Stimulated activated CD8-positive, alpha-beta memory T cell treated with anti-CD3 and anti-CD28 coated beads, Interleukin-7, amount 100 ng/mL, for 4 hours (primary cell): Measurements from ENCODE around the gene SAMD10.
"Not testable (repeated sequence)": the region's sequence is repeated elsewhere in the genome, so short reads cannot be mapped to it uniquely, and the experiment has no call there.

Experiments used
- DNase-seq, 2 donors: peaks; one replicate each; pipeline ENCODE4 v3.0.0-alpha.2; 2020; ENCODE audit warnings: low read depth in 2 of 2

The SAMD10 gene

DNA sequence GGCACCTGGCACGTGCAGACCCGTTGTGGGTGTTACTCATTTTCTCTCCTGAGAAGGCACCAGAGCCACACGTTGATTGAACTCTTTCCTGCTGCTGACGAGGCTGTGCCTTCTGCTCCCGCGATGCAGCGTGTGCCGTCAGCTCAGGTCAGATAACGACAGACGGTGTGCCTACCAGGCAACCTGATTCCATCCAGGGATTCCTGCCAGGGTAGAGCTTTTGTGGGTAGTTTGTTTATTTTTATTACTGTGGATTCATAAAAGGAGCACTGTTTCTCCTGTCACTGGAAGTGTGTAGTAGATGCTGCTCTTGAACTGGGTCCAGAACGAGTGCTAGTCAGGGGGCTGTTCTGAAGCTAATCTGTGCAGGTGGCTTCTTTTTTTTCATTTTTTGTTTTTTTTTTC, 22.2 kb upstream of the SAMD10 start:
- DNase-seq, result no peak

DNA sequence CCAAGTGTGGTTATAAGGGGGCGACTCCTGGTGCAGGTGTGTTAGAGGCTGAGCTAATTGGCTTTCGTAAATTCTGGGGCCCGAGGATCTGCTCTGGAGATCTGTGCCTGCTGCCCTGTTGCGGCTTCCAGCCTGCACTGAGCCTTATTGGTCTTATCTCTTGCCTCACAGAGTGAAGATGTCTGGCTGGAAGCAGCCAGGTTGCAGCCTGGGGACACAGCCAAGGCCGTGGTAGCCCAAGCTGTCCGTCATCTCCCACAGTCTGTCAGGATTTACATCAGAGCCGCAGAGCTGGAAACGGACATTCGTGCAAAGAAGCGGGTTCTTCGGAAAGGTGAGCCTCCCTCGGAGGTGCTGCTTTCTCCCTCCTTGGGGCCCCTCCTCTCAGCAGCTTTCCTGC, 21.5 kb upstream of the SAMD10 start:
- no peak for DNase-seq

DNA sequence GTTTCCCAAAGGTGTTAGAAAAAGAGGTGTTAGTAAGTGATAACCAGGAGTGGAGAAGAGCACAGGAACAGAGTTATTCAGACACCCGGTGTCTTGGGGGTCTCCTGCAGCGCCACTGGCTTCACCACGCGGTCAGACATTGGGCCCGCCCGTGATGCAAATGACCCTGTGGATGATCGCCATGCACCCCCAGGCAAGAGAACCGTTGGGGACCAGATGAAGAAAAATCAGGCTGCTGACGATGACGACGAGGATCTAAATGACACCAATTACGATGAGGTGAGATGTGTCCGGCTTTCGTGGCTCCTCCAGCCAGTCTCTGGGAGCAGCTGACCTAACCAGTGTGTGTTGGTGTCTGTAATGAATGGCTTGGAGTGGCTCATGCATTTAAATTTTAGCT, 3.5 kb upstream of the SAMD10 start:
- DNase-seq, result no peak

DNA sequence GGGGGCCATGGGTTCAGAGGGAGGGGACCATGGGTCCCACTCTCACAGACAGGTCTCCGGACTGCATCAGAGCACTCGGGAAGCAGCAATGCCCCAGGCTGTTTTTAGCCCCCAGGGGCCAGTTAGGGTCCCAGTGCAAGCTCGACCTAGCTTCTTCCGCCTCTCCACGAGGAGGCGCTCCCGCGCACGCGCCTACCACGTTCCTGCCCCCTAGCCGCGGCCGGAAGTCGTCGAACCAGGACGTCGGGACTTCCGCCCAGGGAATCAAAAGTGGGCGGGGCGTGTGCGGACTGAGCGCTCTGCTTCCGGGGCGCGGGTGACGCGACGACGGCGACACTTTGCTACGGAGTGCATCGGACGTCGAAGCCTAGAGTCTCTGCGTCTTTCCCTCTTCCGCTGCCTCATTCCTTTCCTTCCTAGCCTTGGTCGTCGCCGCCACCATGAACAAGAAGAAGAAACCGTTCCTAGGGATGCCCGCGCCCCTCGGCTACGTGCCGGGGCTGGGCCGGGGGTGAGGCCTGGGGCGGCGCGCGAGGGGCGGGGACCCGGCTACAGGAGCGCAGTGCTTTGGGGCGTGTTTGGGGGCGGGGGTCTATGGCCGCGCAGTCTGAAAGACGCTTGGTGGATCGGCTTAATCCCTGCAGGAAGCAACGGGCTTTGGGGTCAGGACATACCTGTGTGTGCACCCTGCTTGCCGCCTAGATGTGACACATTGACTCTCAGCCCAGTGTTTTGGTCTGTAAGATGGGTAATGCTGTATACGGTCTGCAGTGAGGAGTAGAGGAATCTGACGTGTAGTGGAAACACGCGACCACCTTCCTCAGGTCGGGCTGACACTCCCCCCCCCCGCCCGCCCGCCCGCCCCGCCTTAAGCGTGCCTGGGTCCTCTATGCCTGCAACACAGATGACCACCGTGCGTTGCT, 1.6 kb upstream of the SAMD10 start, which contains the start of gene PRPF6:
TSS of gene PRPF6 (plus strand) at position 327 of the 923 bp plus-strand sequence. CDS start at position 441, 114 bp downstream.
- DNase-seq, result peak; percentile 89 to 93

DNA sequence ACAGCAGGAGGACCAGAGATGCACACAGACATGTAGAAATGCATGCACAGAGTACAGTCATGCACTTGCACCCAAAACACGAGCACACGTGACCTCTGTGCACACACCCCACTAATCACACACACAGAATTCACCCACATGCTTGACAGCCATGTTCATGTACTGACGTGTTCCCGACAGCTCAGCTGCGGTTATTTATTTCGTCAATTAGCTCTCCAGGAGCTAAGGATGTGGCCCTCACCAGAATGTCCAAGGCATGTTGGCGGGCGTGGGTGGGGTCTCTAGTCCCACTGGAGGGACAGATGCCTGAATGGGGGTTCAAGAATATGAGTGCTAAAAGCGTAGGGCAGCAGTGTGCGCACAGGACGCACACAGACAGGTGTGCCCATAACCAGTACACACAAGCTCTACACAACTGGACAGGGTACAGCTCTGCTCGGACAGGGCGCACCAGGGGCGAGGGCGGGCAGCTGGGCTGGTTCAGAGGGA, 919 bp upstream of the SAMD10 start:
- no peak for DNase-seq

DNA sequence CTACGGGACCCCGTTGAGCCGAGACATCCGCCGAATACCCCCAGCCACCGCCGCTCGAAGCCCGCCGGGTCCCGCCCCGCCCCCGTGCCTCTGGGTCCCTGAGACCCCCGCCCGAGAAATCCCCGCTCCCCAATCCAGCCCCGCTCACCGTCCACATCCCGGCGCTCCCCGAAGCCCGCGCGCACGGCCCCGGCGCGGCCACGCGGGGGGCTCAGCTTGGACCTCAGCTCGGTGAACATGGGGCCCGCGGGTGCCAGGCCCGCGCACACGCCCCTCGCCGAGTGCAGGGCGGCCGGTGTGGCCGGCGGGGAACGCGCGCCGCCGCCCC, 249 bp downstream of the SAMD10 start:
- DNase-seq, result no peak

DNA sequence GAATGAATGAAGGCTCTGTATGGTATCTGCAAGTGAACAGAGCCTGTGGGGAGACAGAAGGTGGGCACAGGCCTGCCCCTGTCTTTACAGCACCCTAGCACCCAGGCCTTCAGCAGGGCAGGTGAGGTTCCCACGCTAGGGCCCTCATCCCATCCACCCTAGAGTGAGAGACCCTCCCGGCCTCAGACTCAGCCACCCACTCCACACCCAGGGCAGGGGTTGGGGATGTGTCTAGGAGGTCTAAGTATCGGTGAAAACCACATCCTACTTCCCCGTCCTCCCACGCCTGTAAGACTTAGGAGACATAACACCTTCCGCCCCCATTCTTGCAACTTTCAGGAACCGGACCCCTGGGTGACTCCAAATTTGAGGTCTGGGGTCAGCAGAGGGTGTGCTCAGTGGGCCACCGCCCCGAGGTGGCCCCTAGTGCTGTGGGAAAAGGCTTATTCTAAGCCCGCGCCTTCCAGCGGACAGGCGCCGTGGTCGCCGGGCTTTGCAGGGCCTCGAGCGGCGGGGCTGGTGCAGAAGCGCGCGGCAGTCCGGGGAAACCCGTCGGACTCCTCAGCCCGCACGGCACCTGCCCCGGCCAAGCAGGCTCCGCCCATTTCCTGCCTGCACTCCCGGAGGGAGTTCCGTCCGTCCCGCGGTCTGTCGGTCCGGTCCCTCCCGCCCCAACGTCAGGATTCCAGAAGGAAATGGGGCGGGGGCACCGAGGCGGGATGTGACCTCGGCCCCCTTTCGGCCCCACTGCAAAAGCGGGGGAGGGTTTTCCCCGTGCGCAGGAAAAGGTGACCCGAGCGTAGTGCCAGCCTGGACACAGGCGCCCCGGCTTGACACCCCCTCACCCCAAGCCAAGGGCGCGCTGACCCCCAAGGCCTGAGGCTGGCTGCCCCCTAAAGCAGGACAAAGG, 868 bp downstream of the SAMD10 start:
- peak in 1 of 2 donors; percentile 57 for DNase-seq

DNA sequence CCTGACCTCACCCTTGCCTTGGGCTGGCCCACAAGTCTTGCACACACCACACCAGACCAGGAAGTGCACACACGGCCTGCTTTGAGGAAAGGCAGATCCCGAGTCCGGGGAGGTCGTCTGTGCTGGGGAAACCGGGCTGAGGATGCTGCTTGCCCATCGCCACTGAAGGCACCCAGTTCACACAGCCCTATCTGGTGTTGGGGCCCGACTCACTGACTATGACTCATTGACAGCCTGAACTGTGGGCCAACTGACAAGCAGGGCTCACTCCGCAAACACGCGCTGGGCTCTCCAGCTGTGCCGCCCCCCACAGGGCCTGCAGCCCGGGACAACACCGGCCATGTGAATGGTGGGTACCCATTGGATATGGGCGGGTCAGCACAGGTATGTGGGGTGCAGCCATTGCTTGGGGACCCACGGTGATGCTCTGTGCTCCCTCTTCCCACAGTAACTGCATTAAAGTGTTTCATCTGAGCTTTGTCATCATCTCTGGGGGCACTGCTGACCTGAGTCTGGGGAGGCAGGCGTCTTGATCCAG, 1.6 kb downstream of the SAMD10 start:
- DNase-seq, result peak in 1 of 2 donors; percentile 64

DNA sequence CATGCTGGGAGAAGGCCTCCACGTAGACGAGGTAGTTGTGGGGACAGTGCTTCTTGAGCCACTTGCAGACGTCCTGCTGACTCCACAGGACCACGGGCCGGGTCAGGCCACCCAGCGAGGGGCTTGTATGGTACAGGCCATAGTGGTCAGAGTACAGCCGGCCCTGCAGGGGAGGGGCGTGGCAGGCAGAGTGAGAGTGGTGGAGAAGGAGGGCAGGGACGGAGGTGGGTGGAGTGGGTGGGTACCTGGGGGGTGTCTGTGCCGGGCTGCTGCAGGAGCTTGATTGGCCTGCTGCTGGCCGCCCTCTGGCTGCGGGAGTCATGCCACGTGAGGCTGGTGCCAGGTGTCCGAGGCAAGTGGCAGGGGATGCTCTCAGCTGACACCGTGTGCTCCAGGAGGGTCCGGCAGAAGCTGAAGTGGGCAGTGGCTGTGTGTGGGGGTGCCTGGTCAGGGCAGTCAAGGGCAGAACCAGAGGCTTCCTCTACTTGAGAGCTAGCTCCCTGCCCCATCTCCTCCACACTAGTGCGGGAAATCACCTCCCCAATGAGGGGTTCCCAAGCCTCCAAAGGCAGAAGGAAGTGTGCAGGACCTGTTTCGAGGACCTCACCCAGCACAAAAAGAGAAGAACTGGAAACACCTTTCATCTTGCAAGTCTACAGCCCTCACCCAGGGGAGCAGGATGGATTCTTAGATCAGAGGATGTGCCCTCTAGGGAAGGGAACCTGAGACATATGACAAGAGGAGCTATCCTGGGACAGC, 2.3 kb downstream of the SAMD10 start:
- no peak for DNase-seq

DNA sequence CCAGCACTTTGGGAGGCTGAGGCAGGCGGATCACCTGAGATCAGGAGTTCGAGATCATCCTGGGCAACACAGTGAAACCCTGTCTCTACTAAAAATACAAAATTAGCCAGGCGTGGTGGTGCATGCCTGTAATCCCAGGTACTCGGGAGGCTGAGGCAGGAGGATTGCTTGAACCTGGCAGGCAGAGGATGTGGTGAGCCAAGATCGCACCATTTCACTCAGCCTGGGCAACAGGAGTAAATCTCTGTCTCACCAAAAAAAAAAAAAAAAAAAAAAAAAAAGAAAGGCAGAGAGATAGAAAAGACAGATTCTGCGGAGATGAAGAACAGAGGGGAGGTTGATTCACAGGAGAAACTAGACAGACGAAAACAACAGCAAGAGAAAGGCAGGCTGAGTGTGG, 2.9 kb downstream of the SAMD10 start:
- not testable (repeated sequence) for DNase-seq

DNA sequence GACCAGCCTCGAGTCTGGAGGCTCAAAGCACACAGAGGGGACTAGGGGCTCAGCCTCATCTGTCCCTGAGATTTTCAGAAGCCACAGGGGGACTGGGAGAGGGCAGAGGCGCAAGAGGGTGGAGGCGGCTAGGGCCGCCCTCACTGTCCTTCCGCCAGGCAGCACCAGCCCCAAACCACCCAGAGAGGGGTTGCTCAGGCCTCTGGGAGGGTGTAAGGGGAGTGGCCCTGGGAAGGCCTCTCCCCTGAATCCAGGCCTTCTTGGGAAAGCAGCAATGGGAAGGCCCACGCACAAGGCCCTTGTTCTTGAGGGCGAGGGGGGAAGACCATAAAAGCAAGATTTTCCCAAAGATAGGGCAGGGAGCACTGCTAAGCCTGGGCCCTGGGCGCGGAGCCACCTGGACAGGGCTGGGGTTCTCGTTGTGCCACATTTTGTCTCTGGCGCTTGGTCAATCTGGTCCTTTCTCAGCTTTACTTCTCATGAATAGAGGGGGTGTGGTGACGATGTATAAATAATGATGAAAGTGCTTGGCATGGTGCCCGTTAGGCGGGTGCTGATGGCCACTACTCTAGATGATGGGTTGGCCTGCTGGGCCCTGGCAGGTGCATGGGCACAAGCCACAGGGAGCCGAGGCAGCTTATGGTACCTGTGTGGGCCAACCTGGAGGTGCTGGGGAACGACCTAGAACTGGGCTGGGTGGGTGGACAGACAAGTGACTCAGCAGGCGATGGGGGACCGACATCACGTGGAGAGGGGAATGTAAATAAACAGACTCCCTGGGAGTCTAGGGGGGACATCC, 4.8 kb downstream of the SAMD10 start:
- DNase-seq, result no peak

DNA sequence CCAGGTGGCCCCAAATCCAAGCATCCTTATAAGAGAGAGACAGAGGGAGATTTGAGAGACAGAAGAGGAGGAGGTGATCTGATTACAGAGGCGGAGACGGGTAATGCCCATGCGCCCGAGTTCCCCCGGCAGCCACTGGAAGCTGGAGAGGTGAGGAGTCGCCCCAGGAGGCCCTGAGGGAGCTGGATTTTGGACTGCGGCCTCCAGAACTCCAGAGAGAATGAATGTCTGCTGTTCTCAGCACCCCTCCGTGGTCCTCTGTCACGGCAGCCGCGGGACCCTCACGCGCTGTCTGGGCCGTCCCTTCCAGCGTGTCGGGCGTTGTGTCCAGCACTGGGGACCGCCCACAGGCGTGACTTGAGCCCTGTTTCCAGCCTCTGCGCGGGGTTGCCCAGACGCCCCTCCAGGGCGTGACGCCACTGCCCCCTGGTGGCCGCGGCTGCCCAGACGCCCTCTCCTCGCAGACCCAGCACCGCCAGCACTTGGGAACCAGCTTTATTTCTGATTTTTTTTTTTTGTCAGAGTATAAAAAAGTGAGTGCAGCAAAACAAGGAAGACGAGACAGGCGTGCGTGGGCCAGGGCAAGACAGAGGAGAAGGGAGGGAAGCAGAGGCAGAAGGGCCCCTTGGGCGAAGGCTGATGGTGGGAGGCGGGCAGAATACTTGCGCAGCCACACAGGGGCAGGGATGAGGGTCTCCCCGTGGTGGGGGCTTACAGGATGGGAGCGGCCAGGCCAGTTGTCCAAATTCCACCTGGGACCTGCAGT, 5.6 kb downstream of the SAMD10 start:
- peak in 1 of 2 donors; percentile 65 for DNase-seq

DNA sequence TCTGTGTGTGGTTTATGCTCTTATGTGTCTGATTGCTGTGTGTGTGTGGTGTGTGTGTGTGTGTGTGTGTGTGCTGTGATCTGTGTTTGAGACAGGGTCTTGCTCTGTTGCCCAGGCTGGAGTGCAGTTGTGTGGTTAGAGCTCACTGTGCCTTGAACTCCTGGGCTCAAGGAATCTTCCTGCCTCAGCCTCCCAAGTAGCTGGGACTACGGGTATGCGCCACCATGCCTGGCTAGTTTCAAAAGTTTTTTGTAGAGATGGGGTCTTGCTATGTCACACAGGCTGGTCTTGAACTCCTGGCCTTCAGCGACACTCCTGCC, 6.3 kb downstream of the SAMD10 start:
- no peak for DNase-seq

DNA sequence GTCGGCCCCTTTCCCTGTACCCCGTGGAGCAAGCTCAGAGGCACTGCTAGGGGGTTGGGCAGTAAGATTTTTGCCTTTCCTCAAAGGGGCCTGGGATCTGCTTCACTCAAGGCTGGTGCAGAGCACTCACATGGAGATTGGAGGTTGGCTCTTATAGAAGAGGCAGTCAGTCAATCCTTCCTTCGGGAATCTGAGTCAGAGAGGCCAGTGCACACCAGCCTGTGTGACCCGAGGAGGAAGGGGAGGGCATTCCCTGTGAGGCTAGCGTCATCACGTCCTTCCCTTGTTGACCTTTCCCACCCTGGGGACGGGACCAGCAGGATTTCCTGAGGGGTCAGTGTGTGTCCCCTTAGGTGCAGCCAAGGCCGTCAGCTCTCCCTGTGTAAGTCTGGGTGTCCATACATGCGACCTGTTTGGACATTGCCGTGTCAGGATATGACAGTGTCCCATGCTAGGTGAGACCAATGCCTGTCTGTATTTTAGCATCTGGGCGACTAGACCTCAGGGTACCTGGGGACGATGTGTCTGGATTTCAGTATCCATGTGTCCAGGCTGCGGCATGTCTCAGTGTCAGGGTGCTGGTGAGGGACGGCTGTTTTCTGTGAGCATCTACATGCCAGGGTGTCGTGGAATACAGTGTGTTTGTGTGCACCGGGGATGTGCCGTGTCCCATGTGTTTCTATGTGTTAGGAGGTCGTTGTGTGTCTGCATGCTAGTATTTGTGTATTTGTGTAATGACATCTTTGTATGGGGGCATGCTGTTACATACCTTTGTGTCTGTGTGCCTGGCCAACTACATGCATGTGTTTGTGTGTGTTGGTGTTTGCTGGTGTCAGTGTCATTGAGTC, 6.9 kb downstream of the SAMD10 start:
- DNase-seq, result no peak

DNA sequence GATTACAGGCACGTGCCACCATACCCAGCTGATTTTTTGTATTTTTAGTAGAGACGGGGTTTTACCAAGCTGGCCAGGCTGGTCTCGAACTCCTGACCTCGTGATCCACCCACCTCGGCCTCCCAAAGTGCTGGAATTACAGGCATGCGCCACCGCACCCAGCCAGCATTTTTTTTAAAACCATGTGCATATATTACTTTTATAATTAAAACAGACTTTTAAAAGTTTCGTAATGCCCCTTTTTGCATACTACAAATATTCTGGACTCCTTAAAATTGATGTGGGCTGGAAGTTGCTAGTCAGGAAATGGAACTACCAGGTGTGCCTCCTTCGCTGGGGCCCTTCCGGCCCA, 7.5 kb downstream of the SAMD10 start:
- DNase-seq, result not testable (repeated sequence)

DNA sequence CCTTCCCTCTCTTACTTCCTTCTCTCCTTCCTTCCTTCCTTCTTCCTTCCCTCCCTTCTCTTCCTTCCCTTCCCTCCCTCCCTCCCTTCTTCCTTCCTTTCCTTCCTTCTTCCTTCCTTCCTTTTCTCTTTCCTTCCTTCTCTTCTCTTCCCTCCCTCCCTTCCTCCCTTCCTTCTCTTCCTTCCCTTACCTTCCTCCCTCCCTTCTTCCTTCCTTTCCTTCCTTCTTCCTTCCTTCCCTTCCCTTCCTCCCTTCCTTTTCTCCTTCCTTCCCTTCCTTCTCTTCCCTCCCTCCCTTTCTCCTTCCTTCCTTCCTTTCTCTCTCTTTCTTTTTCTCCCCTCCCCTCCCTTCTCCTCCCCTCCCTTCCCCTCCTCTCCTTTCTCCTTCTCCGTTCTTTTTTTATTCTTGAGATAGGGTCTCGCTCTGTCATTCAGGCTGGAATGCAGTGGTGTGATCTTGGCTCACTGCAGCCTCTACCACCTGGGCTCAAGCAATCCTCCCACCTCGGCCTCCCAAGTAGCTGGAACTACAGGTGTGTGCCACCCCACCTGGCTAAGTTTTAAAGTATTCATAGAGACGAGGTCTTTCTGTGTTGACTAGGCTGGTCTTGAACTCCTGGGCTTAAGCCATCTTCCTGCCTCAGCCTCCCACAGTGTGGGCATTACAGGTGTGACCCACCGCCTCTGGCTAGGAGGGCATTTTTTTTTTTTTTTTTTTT, 8.6 kb downstream of the SAMD10 start:
- no peak for DNase-seq

DNA sequence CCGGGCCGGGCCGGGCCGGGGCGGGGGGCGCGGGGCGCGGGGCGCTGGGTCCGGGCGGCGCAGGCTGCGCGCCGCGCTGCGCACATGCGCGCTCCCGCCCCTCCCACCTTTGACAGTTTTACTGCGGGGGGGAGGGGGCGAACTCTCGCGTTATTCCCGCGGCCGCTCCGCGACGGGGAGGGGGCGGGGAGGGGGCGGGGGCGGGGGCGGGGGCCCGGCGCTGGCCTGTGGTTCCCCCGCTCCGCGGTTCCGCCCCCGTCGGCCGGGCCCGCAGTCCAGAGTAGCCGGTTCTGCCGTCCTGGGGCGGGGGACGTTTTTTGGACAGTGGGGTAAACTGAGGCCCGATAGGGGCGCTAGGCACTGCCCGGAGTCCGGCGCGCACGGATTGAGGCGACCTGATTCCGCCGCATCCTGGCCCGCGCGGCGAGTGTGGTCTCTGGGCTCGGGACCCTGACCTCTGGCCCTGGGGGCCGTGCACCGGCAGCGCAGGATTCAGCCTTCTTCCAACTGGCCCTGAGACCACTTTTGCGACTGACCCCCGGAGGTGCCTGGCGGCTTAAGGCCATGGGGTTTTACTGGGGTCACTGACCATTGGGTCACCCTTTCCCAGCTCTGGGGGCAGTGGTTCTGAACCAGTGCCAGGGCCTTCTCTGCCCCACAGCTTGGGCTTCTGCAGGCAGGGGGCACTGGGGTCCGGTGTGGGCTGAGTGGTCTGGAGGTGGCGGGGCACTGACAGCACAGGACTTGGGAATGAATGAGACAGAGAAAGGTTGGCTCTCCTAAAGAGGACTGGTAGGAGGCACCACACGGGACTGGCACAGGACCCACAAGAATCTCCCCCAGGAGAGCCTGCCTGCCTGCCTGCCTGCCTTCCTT, 9.4 kb downstream of the SAMD10 start, which contains the start of gene ZNF512B:
TSS of gene ZNF512B (minus strand) at position 93 of the 876 bp plus-strand sequence. CDS start 1,980 bp downstream, outside the sequence.
- DNase-seq, result peak in 1 of 2 donors; percentile 44
